Esophagus (tissue), 2 donors: ENCODE measurements around the gene NOL6. TPM values are rescaled to one million over a fixed set of nuclear protein-coding genes. Genes with fewer than 3 reads are reported as not detected.

Experiments used
- H3K27ac ChIP-seq, 2 donors: one replicate each; pipeline ENCODE4 v1.5.1; 2013; ENCODE audit warnings: low read depth in 2 of 2, mild to moderate bottlenecking in 2 of 2, inconsistent platforms in 1 of 2, low read length in 1 of 2, moderate library complexity in 1 of 2
- H3K27me3 ChIP-seq, 2 donors: one replicate each; pipeline ENCODE4 v1.6.1; 2013; ENCODE audit warnings: low read length in 2 of 2, control low read depth in 1 of 2, mild to moderate bottlenecking in 1 of 2; ENCODE audit not compliant: insufficient read depth in 2 of 2, control insufficient read depth in 1 of 2
- H3K36me3 ChIP-seq, 2 donors: one replicate each; pipeline ENCODE4 v1.6.1; 2013; ENCODE audit warnings: low read length in 1 of 2; ENCODE audit not compliant: control insufficient read depth in 2 of 2, insufficient read depth in 2 of 2
- H3K4me1 ChIP-seq, 2 donors: one replicate each; pipeline ENCODE4 v1.6.1; 2013; ENCODE audit warnings: low read length in 1 of 2; ENCODE audit not compliant: control insufficient read depth in 2 of 2, insufficient read depth in 2 of 2
- H3K4me3 ChIP-seq, 2 donors: one replicate each; pipeline ENCODE4 v1.5.1; 2013; ENCODE audit warnings: low read length in 2 of 2, mild to moderate bottlenecking in 2 of 2, low read depth in 1 of 2, moderate library complexity in 1 of 2
- H3K9me3 ChIP-seq, 2 donors: one replicate each; pipeline ENCODE4 v1.6.1; 2013; ENCODE audit warnings: mild to moderate bottlenecking in 2 of 2, low read depth in 1 of 2, low read length in 1 of 2, moderate library complexity in 1 of 2; ENCODE audit not compliant: control insufficient read depth in 2 of 2, insufficient read depth in 1 of 2
- WGBS, 2 donors: extraction: QIAGEN DNeasy Blood & Tissue Kit; methylation state at CpG; one replicate each; pipeline ENCODE4 v1.1.7; 2013; 5-methylcytosine and 5-hydroxymethylcytosine counted together
- polyA plus RNA-seq, 2 donors: library from polyadenylated mRNA; stranded (reverse); fragments of 200-250 nt; gene quantifications; one replicate each; pipeline ENCODE4 v1.2.3, GENCODE V29; 2013
- donor health status: healthy with polysubstance abuse.
- donor health status: Bipolar disorder and iron deficiency.

The NOL6 gene
- polyA plus RNA-seq, 2 donors: 25.2 to 29.2 TPM

DNA sequence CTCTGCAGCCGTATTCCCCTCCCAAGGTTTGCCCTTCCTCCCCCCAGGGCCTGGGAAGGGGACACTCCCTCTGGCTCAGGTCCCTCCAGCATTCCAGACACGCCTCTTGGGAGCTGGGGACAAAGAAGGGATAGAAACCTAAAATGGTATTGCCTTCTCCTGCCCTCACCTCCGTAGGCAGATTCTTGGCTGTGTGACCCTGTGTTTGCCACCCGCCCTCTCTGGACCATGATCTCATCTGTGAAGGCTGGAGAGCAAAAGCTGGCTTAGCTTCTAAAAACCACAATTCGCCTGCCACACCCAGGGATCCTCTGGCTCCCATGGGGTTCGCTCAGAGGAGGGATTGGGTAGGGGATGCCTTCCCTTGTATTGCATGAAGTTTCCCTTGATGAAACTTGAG, 34.0 kb downstream of the NOL6 start:
- no peaks in the 10 kb centered on the region for H3K9me3 ChIP-seq
- peak overlapping the region; percentile 90 to 96 for H3K27ac ChIP-seq
- peaks cover 7 to 43% of the 10 kb centered on the region in 2 donors for H3K4me1 ChIP-seq
- no peaks in the 10 kb centered on the region for H3K27me3 ChIP-seq
- peaks cover 8 to 30% of the 10 kb centered on the region in 2 donors for H3K36me3 ChIP-seq
- H3K4me3 ChIP-seq: no peak overlapping the region
- WGBS, 2 donors: 35 to 40% methylated on average over 6 of the region's 6 CpGs

DNA sequence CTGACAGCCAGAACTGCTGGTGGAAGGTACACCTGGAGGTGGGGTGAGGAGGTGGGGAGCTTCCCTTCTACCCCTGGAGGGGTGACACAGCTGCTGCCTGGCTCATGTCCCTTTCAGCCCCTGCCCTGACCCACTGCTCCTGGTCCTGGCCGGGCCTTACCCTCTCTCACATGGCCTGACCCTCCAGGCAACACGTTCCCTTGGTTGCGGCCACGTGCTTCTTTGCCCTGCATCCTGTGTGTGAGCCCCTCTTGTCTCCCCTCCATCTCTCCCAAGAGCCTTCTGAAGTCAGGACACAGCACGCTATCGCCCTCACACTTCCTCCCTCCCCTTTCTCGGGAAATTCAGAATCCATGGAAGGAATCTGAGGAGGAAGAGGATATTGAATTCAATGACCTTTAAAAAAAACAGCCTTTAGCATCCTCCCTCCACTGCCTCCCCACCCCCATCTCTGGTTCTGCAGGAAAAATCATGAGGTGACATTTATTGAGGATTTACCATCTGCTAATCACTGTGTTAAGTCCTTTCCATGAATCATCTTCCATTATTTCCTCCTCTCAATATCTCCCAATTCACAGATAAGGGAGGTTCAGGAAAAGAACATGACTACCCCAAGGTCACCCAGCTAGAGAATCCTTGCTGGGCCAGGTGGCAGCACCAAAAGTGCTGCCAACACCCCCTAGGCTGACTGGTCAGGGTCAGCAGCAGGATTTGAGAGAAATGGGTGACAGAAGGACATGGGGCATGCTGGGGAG, 34.6 kb downstream of the NOL6 start:
- H3K4me1 ChIP-seq: peaks cover 7 to 49% of the 10 kb centered on the region in 2 donors
- peaks cover 8 to 30% of the 10 kb centered on the region in 2 donors for H3K36me3 ChIP-seq
- no peaks in the 10 kb centered on the region for H3K27me3 ChIP-seq
- no peaks in the 10 kb centered on the region for H3K9me3 ChIP-seq
- H3K27ac ChIP-seq: peak overlapping the region; percentile 90 to 96
- no peak overlapping the region for H3K4me3 ChIP-seq
- WGBS, 2 donors: 64 to 68% methylated on average over 7 of the region's 7 CpGs

DNA sequence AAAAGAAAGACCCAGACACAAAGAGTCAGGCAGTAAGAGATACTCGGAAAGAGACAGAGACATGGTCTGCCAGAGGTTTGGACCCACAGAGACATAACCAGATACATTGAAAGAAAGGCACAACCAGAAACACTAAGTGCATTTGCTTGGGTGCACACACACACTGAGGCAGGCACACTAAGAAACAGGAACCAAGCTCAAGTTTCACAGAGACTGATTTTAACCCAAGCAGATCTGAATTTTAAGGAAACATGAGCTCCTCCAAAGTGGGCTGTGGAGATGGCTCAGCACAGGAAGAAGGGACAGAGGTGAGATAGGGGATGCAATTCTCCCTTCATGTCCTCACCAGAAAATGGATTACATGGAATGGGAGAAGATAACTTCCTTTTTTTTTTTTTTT, 35.8 kb downstream of the NOL6 start:
- 73 to 79% methylated on average over 1 of the region's 1 CpG for WGBS, 2 donors
- H3K27me3 ChIP-seq: no peaks in the 10 kb centered on the region

DNA sequence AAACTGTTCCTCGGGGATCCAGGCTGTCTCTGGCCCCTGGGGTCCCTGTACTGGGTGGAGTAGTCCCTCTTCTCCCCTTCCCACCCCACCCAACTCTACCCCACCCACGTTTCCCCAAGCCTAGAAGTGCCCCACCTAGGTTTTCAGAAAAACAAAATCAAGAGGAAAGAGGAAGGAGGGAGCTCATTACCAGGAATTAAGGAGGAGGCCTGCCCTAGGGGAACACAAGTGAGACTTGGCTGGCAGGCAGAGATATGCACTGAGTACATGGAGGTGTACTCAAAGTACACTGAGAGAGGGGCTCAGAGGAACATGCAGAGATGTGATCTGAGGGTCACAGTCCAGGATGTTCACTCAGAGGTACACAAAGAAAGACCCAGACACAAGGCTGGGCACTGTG, 36.5 kb downstream of the NOL6 start:
- Histone ChIP-seq H3K4me1 (peaks cover 4 to 40% of the 10 kb centered on the region in 2 donors), H3K27me3 (no peaks in the 10 kb centered on the region), H3K9me3 (no peaks in the 10 kb centered on the region), H3K27ac (peak overlapping the region; percentile 83 to 89), H3K4me3 (no peak overlapping the region), H3K36me3 (peaks cover 0 to 12% of the 10 kb centered on the region in 2 donors)
- 17 to 37% methylated on average over 2 of the region's 2 CpGs for WGBS, 2 donors

More for the DNA sequence above, 35.8 kb downstream of the NOL6 start:
- H3K4me1 ChIP-seq: peaks cover 4 to 46% of the 10 kb centered on the region in 2 donors
- no peaks in the 10 kb centered on the region for H3K9me3 ChIP-seq
- no peak overlapping the region for H3K4me3 ChIP-seq
- H3K36me3 ChIP-seq: peaks cover 3 to 19% of the 10 kb centered on the region in 2 donors
- peak overlapping the region; percentile 64 to 78 for H3K27ac ChIP-seq

DNA sequence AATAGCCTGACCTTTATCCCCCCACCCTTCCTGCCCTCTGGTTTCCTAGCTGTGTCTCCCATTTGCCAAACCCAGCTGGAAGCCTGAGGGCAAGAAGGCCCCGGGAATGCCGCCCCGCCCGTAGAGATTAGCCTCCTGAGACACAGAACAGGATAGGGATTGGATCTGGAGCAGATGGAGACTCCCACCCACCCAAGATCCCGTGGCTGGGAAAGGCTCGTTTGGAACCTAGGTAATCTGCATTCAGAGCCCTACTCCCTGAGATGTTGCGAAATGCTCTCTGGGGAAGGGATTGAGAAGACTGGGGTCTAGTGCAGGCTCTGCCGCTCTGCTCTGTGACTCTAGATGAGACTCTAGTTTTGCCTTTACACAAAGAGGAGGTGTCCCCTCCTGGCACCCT, 37.3 kb downstream of the NOL6 start:
- Histone ChIP-seq H3K4me3 (no peak overlapping the region), H3K27ac (peak overlapping the region; percentile 83 to 89), H3K27me3 (no peaks in the 10 kb centered on the region), H3K4me1 (peaks cover 4 to 32% of the 10 kb centered on the region in 2 donors), H3K9me3 (no peaks in the 10 kb centered on the region), H3K36me3 (peaks cover 0 to 6% of the 10 kb centered on the region in 2 donors)
- WGBS, 2 donors: 45 to 53% methylated on average over 7 to 8 of the region's 8 CpGs

DNA sequence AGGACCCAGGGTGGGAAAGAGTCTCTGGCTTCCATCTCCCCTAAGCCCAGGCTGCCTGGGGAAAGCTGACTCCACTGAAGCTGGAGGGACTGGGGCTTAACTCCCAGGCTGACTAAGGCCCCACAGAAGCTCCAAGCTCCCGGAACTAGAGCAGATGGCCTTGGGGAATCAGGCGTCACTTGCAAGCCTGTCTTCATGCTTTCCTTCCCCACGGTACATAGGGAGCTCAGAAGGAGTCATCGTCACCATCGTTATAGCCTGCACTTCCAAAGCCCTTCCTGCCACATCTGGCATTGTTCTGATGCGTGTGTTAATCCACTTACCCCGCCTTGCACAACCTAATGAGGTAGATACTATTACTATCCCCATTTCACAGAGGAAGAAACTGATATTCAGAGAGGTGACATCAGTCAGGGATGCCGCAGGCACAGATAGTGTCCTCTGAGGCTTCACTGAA, 37.9 kb downstream of the NOL6 start:
- 61 to 64% methylated on average over 8 of the region's 8 CpGs for WGBS, 2 donors

DNA sequence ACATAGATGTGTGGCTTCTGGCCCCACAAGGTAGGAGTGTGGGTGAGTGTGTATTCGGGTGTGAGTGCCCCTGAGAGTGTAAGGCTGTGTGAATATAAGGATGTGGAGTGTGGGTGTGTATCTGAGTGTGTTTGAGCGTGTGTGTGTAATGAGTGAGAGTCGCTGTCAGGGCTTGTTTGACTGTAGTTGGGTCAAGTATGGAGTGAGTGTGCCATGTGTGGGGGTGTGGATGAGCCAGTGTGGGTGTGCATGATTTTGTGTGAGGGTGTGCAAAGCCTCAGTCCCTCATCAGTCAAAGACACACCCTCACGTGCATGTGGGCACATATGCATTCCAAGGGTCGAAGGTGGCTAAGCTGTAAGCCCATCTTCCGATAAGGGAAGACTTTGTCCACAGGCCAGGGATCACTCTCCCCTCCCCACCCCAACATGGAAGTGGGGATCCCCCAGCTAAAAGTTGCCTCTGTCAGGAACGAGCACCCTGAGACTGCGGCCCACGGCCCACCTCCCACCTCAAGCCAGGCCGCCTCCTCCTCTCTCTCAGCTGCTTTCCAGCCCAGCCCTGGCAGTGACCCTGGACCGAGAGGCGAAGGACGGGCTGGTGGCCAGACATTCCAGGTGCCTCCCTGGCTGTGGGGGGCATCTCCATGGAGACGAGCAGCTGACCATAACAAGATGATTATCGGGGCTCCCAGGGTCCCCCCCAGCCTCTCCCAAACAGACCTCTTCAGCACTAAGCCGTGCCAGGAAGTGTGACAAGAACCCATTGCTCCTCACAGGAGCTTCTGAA, 39.2 kb downstream of the NOL6 start:
- Histone ChIP-seq H3K27ac (peak overlapping the region in 1 of 2 donors; percentile 89), H3K4me1 (peaks cover under 1 to 24% of the 10 kb centered on the region in 2 donors), H3K36me3 (no peaks in the 10 kb centered on the region), H3K27me3 (no peaks in the 10 kb centered on the region), H3K4me3 (no peak overlapping the region), H3K9me3 (no peaks in the 10 kb centered on the region)
- 70 to 75% methylated on average over 15 to 16 of the region's 16 CpGs for WGBS, 2 donors

More for the DNA sequence above, 37.9 kb downstream of the NOL6 start:
- H3K27me3 ChIP-seq: no peaks in the 10 kb centered on the region
- peak overlapping the region; percentile 83 to 89 for H3K27ac ChIP-seq
- H3K4me3 ChIP-seq: no peak overlapping the region
- peaks cover 4 to 31% of the 10 kb centered on the region in 2 donors for H3K4me1 ChIP-seq
- no peaks in the 10 kb centered on the region for H3K9me3 ChIP-seq
- peaks cover 0 to 6% of the 10 kb centered on the region in 2 donors for H3K36me3 ChIP-seq

DNA sequence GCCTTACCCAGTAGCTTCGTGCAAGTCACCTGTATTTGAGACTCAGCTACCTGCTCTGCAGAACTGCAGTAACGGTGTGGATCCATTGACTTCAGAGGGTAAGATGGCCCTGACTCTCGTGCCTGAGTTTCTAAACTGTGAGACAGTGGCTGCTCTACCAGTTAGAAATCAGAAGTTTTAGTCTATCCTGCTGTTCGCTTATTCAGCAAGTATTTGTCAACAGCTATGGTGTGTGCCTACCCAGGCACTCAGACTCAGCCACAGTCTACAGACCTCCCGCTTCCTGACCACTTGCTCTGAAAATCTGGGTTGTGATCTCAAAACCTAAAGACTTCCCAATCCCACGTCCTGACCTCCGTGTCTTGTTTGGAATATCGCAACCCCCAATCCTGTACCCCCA, 39.9 kb downstream of the NOL6 start:
- Histone ChIP-seq H3K9me3 (no peaks in the 10 kb centered on the region), H3K4me3 (no peak overlapping the region), H3K27ac (peak overlapping the region in 1 of 2 donors; percentile 24), H3K36me3 (no peaks in the 10 kb centered on the region), H3K4me1 (peaks cover 0 to 19% of the 10 kb centered on the region in 2 donors), H3K27me3 (no peaks in the 10 kb centered on the region)
- 90% methylated on average over 8 of the region's 8 CpGs for WGBS, 2 donors

DNA sequence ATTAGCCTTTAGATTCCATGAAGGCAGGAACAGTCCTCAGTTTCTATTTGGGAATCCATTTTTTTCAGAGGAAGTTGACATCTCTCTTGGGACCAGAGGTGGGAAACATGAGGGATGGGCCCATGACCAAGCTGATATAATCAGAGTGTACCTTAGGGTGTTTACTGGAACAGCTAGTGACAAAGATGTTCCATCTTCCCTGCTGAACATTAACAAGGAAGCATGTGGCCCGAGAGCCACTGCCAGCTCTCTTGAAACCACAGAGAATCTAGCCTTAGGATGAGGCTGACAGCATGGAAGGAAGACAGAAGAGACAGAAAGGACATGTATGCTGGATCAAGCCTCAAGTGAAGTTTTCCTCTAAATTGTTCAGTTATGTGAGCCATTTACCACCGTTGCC, 42.3 kb downstream of the NOL6 start:
- H3K9me3 ChIP-seq: no peaks in the 10 kb centered on the region
- peaks cover 0 to 17% of the 10 kb centered on the region in 2 donors for H3K4me1 ChIP-seq
- no peaks in the 10 kb centered on the region for H3K27me3 ChIP-seq
- no peaks in the 10 kb centered on the region for H3K36me3 ChIP-seq
- H3K27ac ChIP-seq: peak overlapping the region; percentile 69 to 84
- H3K4me3 ChIP-seq: no peak overlapping the region
- 43 to 62% methylated on average over 2 of the region's 2 CpGs for WGBS, 2 donors
